Lower leg skin (tissue), 4 donors: ENCODE results near the gene TAPBP. TPM values are rescaled to one million over a fixed set of nuclear protein-coding genes. Genes with fewer than 3 reads are reported as not detected.

Experiments used
- DNase-seq, 2 donors: peaks; one replicate each; pipeline ENCODE4 v3.0.0-alpha.2; 2019; ENCODE audit warnings: low spot score in 2 of 2
- H3K4me3 ChIP-seq: fragments of 200-600 bp; sonication (generic); 2 replicates; pipeline ENCODE4 v1.5.1; 2017; ENCODE audit warnings: mild to moderate bottlenecking, low read depth; ENCODE audit not compliant: poor library complexity, severe bottlenecking
- CTCF ChIP-seq, 3 donors: fragments of 450-650 bp; IDR thresholded peaks; one replicate each; pipeline ENCODE4 v1.5.1; 2016; ENCODE audit warnings: antibody characterized with exemption in 3 of 3, mild to moderate bottlenecking in 3 of 3, moderate library complexity in 2 of 3
- POLR2A ChIP-seq, 2 donors: fragments of 450-650 bp; IDR thresholded peaks; one replicate each; pipeline ENCODE4 v1.6.1; 2016 to 2017; ENCODE audit warnings: antibody characterized with exemption in 2 of 2, mild to moderate bottlenecking in 1 of 2, moderate library complexity in 1 of 2
- WGBS, 2 donors: methylation state at CpG; one replicate each; pipeline ENCODE4 v1.1.5; 2018; 5-methylcytosine and 5-hydroxymethylcytosine counted together
- intact Hi-C: fragments of 100-400 bp; cut with DNase I; formaldehyde crosslinking; loops from one replicate; pipeline ENCODE4 v1.15.0; 2023; ENCODE audit warnings: low total_unique reads
- total RNA-seq, 4 donors: library from RNA; depleted of rRNA; stranded (reverse); fragments of >200 nt; gene quantifications; one replicate each; pipeline ENCODE4 v1.1.0, GENCODE V29; 2016

Gene TAPBP
- total RNA-seq, 4 donors from 2014 or later: 80.3 to 122 (median 92.0) TPM

GRCh38 chr6:33299237-33299944 is 14.5 kb downstream of the TAPBP start:
- 1% methylated on average over 40 to 43 of the region's 54 CpGs for WGBS, 2 donors
- TF ChIP-seq POLR2A (IDR thresholded peaks at IDR 0.05): peak in 1 of 2 donors; percentile 64
- peak in 1 of 3 donors; percentile 44 for TF ChIP-seq CTCF (IDR thresholded peaks at IDR 0.05)
- H3K4me3 ChIP-seq: peak overlapping the region; percentile 76
- intact Hi-C loops: no loop called here
- peak; percentile 90 to 97 for DNase-seq

- WGBS, 2 donors: 0 to 1% methylated on average over 29 to 34 of the region's 34 CpGs
- intact Hi-C loops: no loop called here
- peak; percentile 82 to 97 for DNase-seq
- peak within 1 kb of the TSS; percentile 76 for H3K4me3 ChIP-seq
- TF ChIP-seq POLR2A (IDR thresholded peaks at IDR 0.05) (no peak), CTCF (IDR thresholded peaks at IDR 0.05) (no peak)
Measured at GRCh38 chr6:33298773-33299236, 15.1 kb downstream of the TAPBP start, which contains the start of gene RGL2. Gene RGL2 (minus strand): TSS chr6:33298942. CDS start chr6:33298610, 332 bp downstream.

GRCh38 chr6:33297956-33298772 is 15.7 kb downstream of the TAPBP start:
- DNase-seq: peak; percentile 90 to 94
- intact Hi-C loops: no loop called here
- H3K4me3 ChIP-seq: peak overlapping the region; percentile 76
- no peak for TF ChIP-seq POLR2A (IDR thresholded peaks at IDR 0.05)
- TF ChIP-seq CTCF (IDR thresholded peaks at IDR 0.05): no peak
- WGBS, 2 donors: 1% methylated on average over 41 to 42 of the region's 42 CpGs

- WGBS, 2 donors: 10 to 21% methylated on average over 15 to 16 of the region's 16 CpGs
- DNase-seq: peak in 1 of 2 donors; percentile 70
- intact Hi-C loops: no loop called here
- H3K4me3 ChIP-seq: peak overlapping the region; percentile 12
- TF ChIP-seq POLR2A (IDR thresholded peaks at IDR 0.05) (no peak), CTCF (IDR thresholded peaks at IDR 0.05) (no peak)
Measured at GRCh38 chr6:33297406-33297955, 16.4 kb downstream of the TAPBP start.

- peak overlapping the region; percentile 12 for H3K4me3 ChIP-seq
- intact Hi-C loops: no loop called here
- no peak for TF ChIP-seq CTCF (IDR thresholded peaks at IDR 0.05)
- no peak for TF ChIP-seq POLR2A (IDR thresholded peaks at IDR 0.05)
- 45 to 62% methylated on average over 12 of the region's 12 CpGs for WGBS, 2 donors
- DNase-seq: no peak
Measured at GRCh38 chr6:33296797-33297405, 17.0 kb downstream of the TAPBP start.
